HUES48 (cell line): Measurements from ENCODE around the gene AK5.
"Not testable (repeated sequence)": the region's sequence is repeated elsewhere in the genome, so short reads cannot be mapped to it uniquely, and the experiment has no call there.

Experiments
- H3K27ac ChIP-seq: one replicate; pipeline ENCODE4 v1.7.0; 2013; ENCODE audit warnings: low read depth, low read length, inconsistent platforms
- H3K27me3 ChIP-seq: 2 replicates; pipeline ENCODE4 v1.6.1; 2013; ENCODE audit warnings: mild to moderate bottlenecking, low read length; ENCODE audit not compliant: control insufficient read depth, insufficient read depth
- H3K36me3 ChIP-seq: 2 replicates; pipeline ENCODE4 v1.6.1; 2013; ENCODE audit warnings: low read length; ENCODE audit not compliant: control insufficient read depth, insufficient read depth
- H3K4me1 ChIP-seq: 2 replicates; pipeline ENCODE4 v1.6.1; 2013; ENCODE audit warnings: mild to moderate bottlenecking, low read length; ENCODE audit not compliant: control insufficient read depth, insufficient read depth
- H3K4me3 ChIP-seq: 2 replicates; pipeline ENCODE4 v1.5.1; 2013; ENCODE audit warnings: mild to moderate bottlenecking, low read depth, low read length
- H3K9ac ChIP-seq: 2 replicates; pipeline ENCODE4 v1.6.1; 2013; ENCODE audit warnings: mild to moderate bottlenecking, low read depth, low read length, moderate library complexity
- H3K9me3 ChIP-seq: 2 replicates; pipeline ENCODE4 v1.6.1; 2013; ENCODE audit warnings: low read length; ENCODE audit not compliant: control insufficient read depth, insufficient read depth

The AK5 gene

GRCh38 chr1:77498918-77499317, 217.1 kb downstream of the AK5 start:
- no peaks in the 10 kb centered on the region for H3K9me3 ChIP-seq
- no peaks in the 10 kb centered on the region for H3K27me3 ChIP-seq
- H3K27ac ChIP-seq: no peak overlapping the region
- H3K9ac ChIP-seq: no peak overlapping the region
- no peaks in the 10 kb centered on the region for H3K36me3 ChIP-seq
- H3K4me3 ChIP-seq: no peak overlapping the region
- H3K4me1 ChIP-seq: no peaks in the 10 kb centered on the region

DNA sequence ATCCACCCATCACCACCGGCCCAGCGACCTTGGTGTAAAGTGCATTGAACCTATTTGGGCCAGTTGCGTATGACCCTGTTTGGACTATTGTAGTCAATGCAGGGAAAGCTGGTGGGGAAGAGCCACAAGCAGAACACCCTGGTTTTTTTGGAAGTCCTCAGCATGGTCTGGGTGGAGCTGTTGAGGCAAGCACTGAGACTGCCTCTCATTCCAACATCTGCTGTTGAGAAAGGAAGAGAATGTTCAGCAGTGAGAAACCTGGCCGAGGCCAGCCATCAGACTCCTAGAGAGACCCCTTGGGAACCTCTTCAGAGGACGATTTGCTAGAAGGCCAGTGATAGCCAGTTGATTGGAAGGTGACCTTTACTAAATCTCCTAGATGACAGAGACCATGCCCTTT, 217.6 kb downstream of the AK5 start:
- Histone ChIP-seq H3K27me3 (no peaks in the 10 kb centered on the region), H3K9me3 (no peaks in the 10 kb centered on the region), H3K9ac (no peak overlapping the region), H3K36me3 (no peaks in the 10 kb centered on the region), H3K27ac (no peak overlapping the region), H3K4me3 (no peak overlapping the region), H3K4me1 (no peaks in the 10 kb centered on the region)

- Histone ChIP-seq H3K9me3 (no peaks in the 10 kb centered on the region), H3K27ac (no peak overlapping the region), H3K36me3 (no peaks in the 10 kb centered on the region), H3K4me3 (no peak overlapping the region), H3K4me1 (no peaks in the 10 kb centered on the region), H3K27me3 (no peaks in the 10 kb centered on the region), H3K9ac (no peak overlapping the region)
Observed at GRCh38 chr1:77504986-77505385, 223.2 kb downstream of the AK5 start.

DNA sequence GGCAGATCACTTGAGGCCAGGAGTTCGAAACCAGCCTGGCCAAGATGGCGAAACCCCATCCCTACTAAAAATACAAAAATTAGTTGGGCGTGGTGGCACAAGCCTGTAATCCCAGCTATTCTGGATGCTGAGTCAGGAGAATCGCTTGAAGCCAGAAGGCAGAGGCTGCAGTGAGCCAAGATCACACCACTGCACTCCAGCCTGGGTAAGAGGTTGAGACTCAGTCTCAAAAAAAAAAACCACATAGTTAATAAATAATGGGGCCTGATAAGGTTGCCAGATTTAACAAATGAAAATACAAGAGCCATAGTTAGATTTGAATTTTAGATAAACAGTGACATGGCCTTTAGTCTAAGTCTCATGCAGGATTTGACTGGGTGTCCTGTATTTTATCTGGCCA, 225.0 kb downstream of the AK5 start:
- H3K4me1 ChIP-seq: no peaks in the 10 kb centered on the region
- no peaks in the 10 kb centered on the region for H3K36me3 ChIP-seq
- H3K27me3 ChIP-seq: no peaks in the 10 kb centered on the region
- no peak overlapping the region for H3K9ac ChIP-seq
- no peaks in the 10 kb centered on the region for H3K9me3 ChIP-seq
- no peak overlapping the region for H3K4me3 ChIP-seq
- H3K27ac ChIP-seq: no peak overlapping the region

DNA sequence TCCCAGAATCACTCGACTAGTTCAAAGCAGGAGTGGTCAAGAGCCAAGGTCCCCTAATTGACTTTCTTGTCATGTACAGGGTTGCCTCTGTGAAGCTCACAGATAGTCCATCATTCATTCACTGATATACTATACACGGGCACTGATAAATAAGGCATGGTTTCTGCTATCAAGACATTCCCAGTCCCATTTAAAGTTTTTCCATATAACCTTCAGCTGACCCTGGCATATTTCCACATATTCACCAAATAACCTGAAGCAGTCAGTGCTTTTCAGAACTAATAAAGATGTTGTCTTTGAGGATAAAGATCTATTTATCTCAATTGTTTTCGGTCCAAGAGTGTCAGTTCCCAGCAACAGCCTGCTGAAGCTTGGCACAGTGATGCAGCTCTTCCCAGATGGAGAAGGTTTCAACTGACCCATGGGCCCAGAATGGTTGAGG, 227.3 kb downstream of the AK5 start:
- no peaks in the 10 kb centered on the region for H3K27me3 ChIP-seq

GRCh38 chr1:77509898-77510297, 228.1 kb downstream of the AK5 start:
- H3K36me3 ChIP-seq: no peaks in the 10 kb centered on the region
- H3K27ac ChIP-seq: no peak overlapping the region

More for the DNA sequence above, 227.3 kb downstream of the AK5 start:
- H3K4me3 ChIP-seq: no peak overlapping the region
- no peak overlapping the region for H3K9ac ChIP-seq
- no peak overlapping the region for H3K27ac ChIP-seq
- no peaks in the 10 kb centered on the region for H3K36me3 ChIP-seq
- H3K9me3 ChIP-seq: no peaks in the 10 kb centered on the region
- H3K4me1 ChIP-seq: peaks cover 6% of the 10 kb centered on the region

DNA sequence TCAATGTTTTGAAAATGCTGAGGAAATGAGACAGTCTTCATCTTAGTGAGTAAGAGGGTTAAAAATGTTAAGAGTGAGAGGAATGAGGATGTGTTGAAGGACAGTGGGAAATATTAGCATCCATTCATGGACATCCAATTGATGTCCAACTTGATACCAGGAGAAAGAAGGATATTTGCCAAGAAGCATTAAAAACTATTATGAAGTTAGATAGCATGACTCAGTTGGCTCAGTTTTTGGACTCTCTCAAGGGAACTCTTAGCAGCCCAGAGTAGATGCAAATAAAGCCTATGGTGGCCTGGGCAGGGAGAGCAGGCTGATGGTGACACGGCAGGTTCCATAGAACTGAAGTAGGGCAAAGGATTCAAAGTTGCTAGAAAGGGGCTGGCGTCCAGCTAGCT, 229.6 kb downstream of the AK5 start:
- no peaks in the 10 kb centered on the region for H3K9me3 ChIP-seq
- H3K4me1 ChIP-seq: peaks cover 25% of the 10 kb centered on the region
- no peak overlapping the region for H3K4me3 ChIP-seq
- H3K36me3 ChIP-seq: no peaks in the 10 kb centered on the region
- H3K27me3 ChIP-seq: no peaks in the 10 kb centered on the region
- no peak overlapping the region for H3K27ac ChIP-seq
- H3K9ac ChIP-seq: no peak overlapping the region

More at GRCh38 chr1:77509898-77510297, 228.1 kb downstream of the AK5 start:
- Histone ChIP-seq H3K27me3 (no peaks in the 10 kb centered on the region), H3K4me3 (no peak overlapping the region), H3K9me3 (no peaks in the 10 kb centered on the region), H3K9ac (no peak overlapping the region), H3K4me1 (peaks cover 14% of the 10 kb centered on the region)

- not testable (repeated sequence) for H3K9me3 ChIP-seq, H3K9ac ChIP-seq, H3K27ac ChIP-seq, H3K4me3 ChIP-seq, H3K27me3 ChIP-seq, H3K36me3 ChIP-seq
- H3K4me1 ChIP-seq: peaks cover 25% of the 10 kb centered on the region
Observed at GRCh38 chr1:77512650-77513049, 230.8 kb downstream of the AK5 start.

DNA sequence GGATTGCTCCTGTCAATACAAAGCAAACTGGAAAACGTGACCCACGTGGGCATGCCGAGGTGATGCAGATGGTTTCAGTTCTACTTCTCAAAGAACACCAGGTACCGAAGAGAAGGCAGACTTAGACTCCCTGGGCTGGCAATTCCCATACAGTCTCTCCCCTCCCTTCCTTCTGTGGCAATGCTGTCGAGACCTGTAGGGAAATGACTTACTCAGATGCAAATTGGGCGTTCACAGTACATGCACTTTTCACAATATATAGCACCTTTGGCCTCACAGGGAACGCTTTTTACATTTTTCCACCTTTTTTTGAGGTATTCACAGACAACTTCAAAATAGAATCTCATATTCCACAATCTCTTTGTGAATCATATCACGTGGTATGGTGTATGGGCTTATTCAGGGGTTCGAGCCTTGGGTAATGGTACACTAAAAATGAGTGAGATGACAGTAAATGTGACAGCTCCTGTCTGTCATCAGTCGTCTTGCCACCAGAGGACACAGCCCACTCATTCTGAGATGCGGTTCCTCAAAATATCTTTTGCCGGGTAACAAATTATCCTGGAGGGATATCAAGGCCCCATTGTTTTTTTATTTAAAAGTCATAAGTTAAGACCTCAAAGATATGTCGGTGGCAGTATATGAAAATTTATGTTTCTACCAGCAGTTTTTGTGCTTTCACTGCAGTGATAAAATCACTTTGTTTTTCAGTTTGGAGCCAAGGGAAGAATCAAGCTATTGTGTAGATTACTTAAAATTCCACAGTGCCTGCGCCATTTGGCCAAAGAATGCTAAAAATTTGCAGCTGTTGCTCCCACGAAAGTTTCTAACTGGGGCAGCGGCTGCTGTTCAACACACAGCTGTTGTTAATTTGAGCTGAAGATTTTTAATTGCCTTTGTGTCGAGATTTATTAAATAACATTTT, 232.3 kb downstream of the AK5 start:
- Histone ChIP-seq H3K9ac (peak overlapping the region; percentile 62), H3K27ac (peak overlapping the region; percentile 92)

DNA sequence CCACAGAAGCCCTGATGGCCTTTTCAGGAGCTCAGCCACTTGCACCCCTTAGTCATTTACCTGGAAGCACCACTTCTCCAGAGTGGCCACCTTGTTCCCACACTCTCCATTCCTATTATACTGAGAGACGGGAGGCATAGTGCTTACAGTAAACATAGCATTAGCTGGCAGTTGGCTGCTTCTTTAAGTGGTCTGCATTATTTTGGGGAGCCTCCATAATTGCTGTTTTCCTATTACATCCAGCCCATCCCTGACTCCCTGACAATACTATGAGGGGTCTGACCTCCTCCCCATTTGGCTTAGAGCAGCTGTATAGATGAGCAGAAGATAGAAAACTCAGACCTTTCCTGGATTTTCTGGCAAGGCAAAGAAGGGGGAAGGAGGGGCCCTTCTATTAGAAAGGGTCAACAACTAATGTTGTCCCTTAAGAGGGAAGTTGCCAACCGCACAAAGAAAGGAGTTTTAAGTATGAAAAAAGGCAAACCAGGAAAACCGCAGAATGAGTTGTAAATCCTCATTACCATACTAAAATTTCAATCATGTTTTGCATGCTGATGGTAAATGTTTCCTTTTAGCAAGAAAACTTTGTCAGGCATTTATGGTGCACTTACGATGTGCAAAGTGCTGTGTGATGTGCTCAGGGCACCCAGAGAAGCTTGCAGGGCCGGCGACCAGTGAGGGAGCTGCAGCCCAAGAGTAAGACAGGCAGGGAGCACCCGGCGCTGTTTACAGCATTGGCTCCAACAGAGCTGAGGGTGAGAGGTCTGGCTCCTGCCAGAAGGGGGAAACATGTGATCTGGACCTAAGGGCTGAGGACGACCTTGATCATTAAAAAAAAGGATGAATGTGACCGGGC, 233.3 kb downstream of the AK5 start:
- H3K36me3 ChIP-seq: no peaks in the 10 kb centered on the region
- H3K4me3 ChIP-seq: peak overlapping the region; percentile 37; the same call in 1 of the 2 replicates
- peaks cover 25% of the 10 kb centered on the region for H3K4me1 ChIP-seq
- H3K27me3 ChIP-seq: no peaks in the 10 kb centered on the region
- peak overlapping the region; percentile 92 for H3K27ac ChIP-seq
- peak overlapping the region; percentile 62 for H3K9ac ChIP-seq
- H3K9me3 ChIP-seq: no peaks in the 10 kb centered on the region

More for the DNA sequence above, 232.3 kb downstream of the AK5 start:
- Histone ChIP-seq H3K4me1 (peaks cover 25% of the 10 kb centered on the region), H3K4me3 (peak overlapping the region; percentile 37; the same call in 1 of the 2 replicates), H3K9me3 (no peaks in the 10 kb centered on the region), H3K36me3 (no peaks in the 10 kb centered on the region), H3K27me3 (no peaks in the 10 kb centered on the region)

DNA sequence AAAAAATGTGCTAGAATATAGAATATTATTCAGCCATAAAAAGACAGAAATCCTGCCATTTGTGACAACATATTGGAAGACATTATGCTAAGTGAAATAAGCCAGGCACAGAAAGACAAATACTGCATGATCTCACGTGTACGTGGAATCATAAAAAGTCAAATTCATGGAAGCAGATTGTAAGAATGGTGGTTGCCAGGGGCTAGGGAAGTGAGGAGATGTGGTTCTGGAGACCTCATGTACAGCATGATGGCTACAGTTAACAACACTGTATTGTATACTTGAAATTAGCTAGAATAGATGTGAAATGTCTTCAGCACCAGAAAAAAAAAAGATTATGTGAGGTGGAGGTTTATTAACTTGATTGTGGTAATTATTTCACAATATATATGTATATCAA, 234.3 kb downstream of the AK5 start:
- no peak overlapping the region for H3K9ac ChIP-seq
- H3K27ac ChIP-seq: no peak overlapping the region

More for the DNA sequence above, 234.3 kb downstream of the AK5 start:
- Histone ChIP-seq H3K36me3 (no peaks in the 10 kb centered on the region), H3K27me3 (no peaks in the 10 kb centered on the region), H3K9me3 (no peaks in the 10 kb centered on the region), H3K4me1 (peaks cover 25% of the 10 kb centered on the region), H3K4me3 (no peak overlapping the region)
